OCI-LY7 (cell line): ENCODE data around the gene TSHZ2.

ENCODE experiments used
- EZH2phosphoT487 ChIP-seq: fragments of 200-600 bp; sonication (generic); IDR thresholded peaks from 2 replicates; pipeline ENCODE4 v1.6.1; 2018; ENCODE audit warnings: low read depth, borderline replicate concordance, mild to moderate bottlenecking, mixed run types, antibody characterized with exemption, low read length, moderate library complexity, mixed read lengths
- TF ChIP-seq, protein P1 (sequence below): fragments of 200-600 bp; sonication (generic); conservative IDR thresholded peaks from 2 replicates; pipeline ENCODE4 v1.5.1; 2014; ENCODE audit warnings: mild to moderate bottlenecking, antibody characterized with exemption, low read length, moderate library complexity, mixed read lengths

DNA sequence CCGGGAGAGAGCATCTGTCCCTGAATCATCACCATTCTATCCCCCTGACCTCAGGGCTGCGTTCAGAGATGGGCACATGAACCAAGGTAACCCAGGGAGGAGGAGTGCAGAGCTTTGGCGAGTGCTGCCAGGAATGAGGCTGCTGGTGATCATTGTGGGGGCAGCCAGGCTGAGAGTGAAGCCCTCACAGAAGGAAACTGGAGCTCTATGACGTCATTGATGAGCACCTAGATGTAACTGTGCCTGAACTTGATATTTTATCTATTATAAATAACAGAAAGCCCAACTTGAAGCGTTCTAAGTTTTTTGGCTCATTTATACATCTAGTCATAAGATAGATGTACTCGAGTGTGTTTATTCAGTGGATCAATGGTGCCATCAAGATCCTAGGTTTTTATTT is 17.3 kb upstream of the TSHZ2 start:
- TF ChIP-seq, protein P1, sequence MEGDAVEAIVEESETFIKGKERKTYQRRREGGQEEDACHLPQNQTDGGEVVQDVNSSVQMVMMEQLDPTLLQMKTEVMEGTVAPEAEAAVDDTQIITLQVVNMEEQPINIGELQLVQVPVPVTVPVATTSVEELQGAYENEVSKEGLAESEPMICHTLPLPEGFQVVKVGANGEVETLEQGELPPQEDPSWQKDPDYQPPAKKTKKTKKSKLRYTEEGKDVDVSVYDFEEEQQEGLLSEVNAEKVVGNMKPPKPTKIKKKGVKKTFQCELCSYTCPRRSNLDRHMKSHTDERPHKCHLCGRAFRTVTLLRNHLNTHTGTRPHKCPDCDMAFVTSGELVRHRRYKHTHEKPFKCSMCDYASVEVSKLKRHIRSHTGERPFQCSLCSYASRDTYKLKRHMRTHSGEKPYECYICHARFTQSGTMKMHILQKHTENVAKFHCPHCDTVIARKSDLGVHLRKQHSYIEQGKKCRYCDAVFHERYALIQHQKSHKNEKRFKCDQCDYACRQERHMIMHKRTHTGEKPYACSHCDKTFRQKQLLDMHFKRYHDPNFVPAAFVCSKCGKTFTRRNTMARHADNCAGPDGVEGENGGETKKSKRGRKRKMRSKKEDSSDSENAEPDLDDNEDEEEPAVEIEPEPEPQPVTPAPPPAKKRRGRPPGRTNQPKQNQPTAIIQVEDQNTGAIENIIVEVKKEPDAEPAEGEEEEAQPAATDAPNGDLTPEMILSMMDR: no peak
- no peak for TF ChIP-seq EZH2phosphoT487
